ENCODE data around the gene STAG2.

DNA sequence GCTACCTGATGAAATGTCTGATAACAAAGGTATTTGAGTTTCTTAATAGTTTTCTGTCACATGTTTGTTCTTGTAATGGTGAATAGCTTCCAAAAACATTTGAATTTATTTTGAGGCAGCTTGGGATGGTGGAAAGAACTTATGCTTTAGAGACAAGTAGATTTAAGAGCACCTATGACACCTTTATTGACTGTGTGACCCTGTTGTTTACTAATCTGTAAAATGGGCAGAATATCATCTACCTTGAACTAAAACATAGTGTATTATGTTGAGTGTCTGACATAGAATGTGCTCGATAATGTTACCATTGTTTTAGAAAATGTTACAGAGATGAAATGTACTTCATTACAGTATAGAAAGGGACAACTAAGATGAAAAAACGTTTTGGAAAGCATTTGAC is 24.9 kb downstream of the STAG2 start:
- TF ChIP-seq, protein P1, sequence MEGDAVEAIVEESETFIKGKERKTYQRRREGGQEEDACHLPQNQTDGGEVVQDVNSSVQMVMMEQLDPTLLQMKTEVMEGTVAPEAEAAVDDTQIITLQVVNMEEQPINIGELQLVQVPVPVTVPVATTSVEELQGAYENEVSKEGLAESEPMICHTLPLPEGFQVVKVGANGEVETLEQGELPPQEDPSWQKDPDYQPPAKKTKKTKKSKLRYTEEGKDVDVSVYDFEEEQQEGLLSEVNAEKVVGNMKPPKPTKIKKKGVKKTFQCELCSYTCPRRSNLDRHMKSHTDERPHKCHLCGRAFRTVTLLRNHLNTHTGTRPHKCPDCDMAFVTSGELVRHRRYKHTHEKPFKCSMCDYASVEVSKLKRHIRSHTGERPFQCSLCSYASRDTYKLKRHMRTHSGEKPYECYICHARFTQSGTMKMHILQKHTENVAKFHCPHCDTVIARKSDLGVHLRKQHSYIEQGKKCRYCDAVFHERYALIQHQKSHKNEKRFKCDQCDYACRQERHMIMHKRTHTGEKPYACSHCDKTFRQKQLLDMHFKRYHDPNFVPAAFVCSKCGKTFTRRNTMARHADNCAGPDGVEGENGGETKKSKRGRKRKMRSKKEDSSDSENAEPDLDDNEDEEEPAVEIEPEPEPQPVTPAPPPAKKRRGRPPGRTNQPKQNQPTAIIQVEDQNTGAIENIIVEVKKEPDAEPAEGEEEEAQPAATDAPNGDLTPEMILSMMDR (IDR thresholded peaks at IDR 0.05), result no peak
- TF ChIP-seq POLR2AphosphoS5 (IDR thresholded peaks at IDR 0.05) (no peak), POLR2A (IDR thresholded peaks at IDR 0.05) (no peak), EP300 (IDR thresholded peaks at IDR 0.05) (no peak)

Measured in stomach (tissue), 4 donors.